ENCODE data around the gene ZNF532.

ZNF532 gene

GRCh38 chr18:58866066-58866772 is 1.5 kb downstream of the ZNF532 start:
- peak in 1 of 42 donors; percentile 45 for DNase-seq
- intact Hi-C loops (cut with DNase I), result loop anchor here (5.0 kb wide), 1 partner anchor 84 kb away; no protein-coding TSS in a partner anchor

- DNase-seq, result peak in 22 of 42 donors; percentile 23 to 68 (median 46)
- intact Hi-C loops (cut with DNase I), result loop anchor here (5.0 kb wide), 1 partner anchor 84 kb away; no protein-coding TSS in a partner anchor
These were observed 2.1 kb downstream of the ZNF532 start for GRCh38 chr18:58866773-58867150.

- intact Hi-C loops (cut with DNase I), result loop anchor here (5.0 kb wide), 1 partner anchor 85 kb away; no protein-coding TSS in a partner anchor
These were observed 2.7 kb downstream of the ZNF532 start for GRCh38 chr18:58867281-58867961.

GRCh38 chr18:58868440-58868839 is 3.8 kb downstream of the ZNF532 start:
- intact Hi-C loops (cut with DNase I), result loop anchor here (5.0 kb wide), 1 partner anchor 86 kb away; no protein-coding TSS in a partner anchor
- no peak for DNase-seq

More at GRCh38 chr18:58867281-58867961, 2.7 kb downstream of the ZNF532 start:
- DNase-seq, result peak in 30 of 42 donors; percentile 21 to 78 (median 52)

- peak in 1 of 42 donors; percentile 10 for DNase-seq
- intact Hi-C loops (cut with DNase I), result no loop called here
These were observed 5.5 kb downstream of the ZNF532 start for GRCh38 chr18:58870130-58870529.

GRCh38 chr18:58870621-58871020 is 5.9 kb downstream of the ZNF532 start:
- intact Hi-C loops (cut with DNase I), result no loop called here
- DNase-seq, result peak in 5 of 42 donors; percentile 29 to 62 (median 39)

GRCh38 chr18:58871514-58872420 is 7.1 kb downstream of the ZNF532 start:
- DNase-seq, result peak in 1 of 42 donors; percentile 31
- intact Hi-C loops (cut with DNase I), result no loop called here

- intact Hi-C loops (cut with DNase I), result no loop called here
- DNase-seq, result no peak
These were observed 14.0 kb downstream of the ZNF532 start for GRCh38 chr18:58878640-58879039.

GRCh38 chr18:58881477-58881876 is 16.8 kb downstream of the ZNF532 start:
- no peak for DNase-seq
- intact Hi-C loops (cut with DNase I), result no loop called here

- intact Hi-C loops (cut with DNase I), result no loop called here
- DNase-seq, result no peak
These were observed 17.4 kb downstream of the ZNF532 start for GRCh38 chr18:58882044-58882443.

- intact Hi-C loops (cut with DNase I), result no loop called here
- DNase-seq, result no peak
These were observed 18.0 kb downstream of the ZNF532 start for GRCh38 chr18:58882686-58883085.

- DNase-seq, result no peak
- intact Hi-C loops (cut with DNase I), result no loop called here
These were observed 20.0 kb downstream of the ZNF532 start for GRCh38 chr18:58884680-58885079.

GRCh38 chr18:58886431-58886830 is 21.8 kb downstream of the ZNF532 start:
- intact Hi-C loops (cut with DNase I), result no loop called here
- no peak for DNase-seq

GRCh38 chr18:58886864-58887612 is 22.4 kb downstream of the ZNF532 start:
- intact Hi-C loops (cut with DNase I), result no loop called here
- no peak for DNase-seq

- peak in 41 of 42 donors; percentile 32 to 80 (median 57) for DNase-seq
- intact Hi-C loops (cut with DNase I), result no loop called here
These were observed 22.9 kb downstream of the ZNF532 start for GRCh38 chr18:58887613-58887963.

- DNase-seq, result no peak
- intact Hi-C loops (cut with DNase I), result no loop called here
These were observed 27.1 kb downstream of the ZNF532 start for GRCh38 chr18:58891776-58892175.

- intact Hi-C loops (cut with DNase I), result no loop called here
- DNase-seq, result peak in 39 of 42 donors; percentile 29 to 88 (median 64)
These were observed 27.8 kb downstream of the ZNF532 start for GRCh38 chr18:58892488-58892887.

GRCh38 chr18:58893388-58894099 is 28.9 kb downstream of the ZNF532 start:
- DNase-seq, result no peak
- intact Hi-C loops (cut with DNase I), result no loop called here
